Urothelium cell line (cell line): ENCODE data around the gene YPEL1.
"Not testable (repeated sequence)": the region's sequence is repeated elsewhere in the genome, so short reads cannot be mapped to it uniquely, and the experiment has no call there.

Experiments
- DNase-seq: peaks from one replicate; pipeline ENCODE4 v3.0.0; 2011; ENCODE audit warnings: low spot score, mixed read lengths
- FAIRE-seq: peaks from 2 replicates; lab custom pipeline; 2011; peaks lifted over from hg19 to GRCh38; lab: Jason Lieb, UNC

YPEL1 gene

GRCh38 chr22:21725956-21726649 is 9.5 kb downstream of the YPEL1 start:
- FAIRE-seq, result no peak
- DNase-seq, result no peak

GRCh38 chr22:21724496-21724895 is 11.1 kb downstream of the YPEL1 start:
- DNase-seq, FAIRE-seq: not testable (repeated sequence)

GRCh38 chr22:21721195-21721852 is 14.3 kb downstream of the YPEL1 start:
- DNase-seq, FAIRE-seq: not testable (repeated sequence)

- FAIRE-seq, result peak; percentile 58
These were observed 15.3 kb downstream of the YPEL1 start for GRCh38 chr22:21720191-21720859.

GRCh38 chr22:21719024-21719423 is 16.6 kb downstream of the YPEL1 start:
- FAIRE-seq (peak; percentile 44), DNase-seq (no peak)

More at GRCh38 chr22:21720191-21720859, 15.3 kb downstream of the YPEL1 start:
- not testable (repeated sequence) for DNase-seq

- DNase-seq, result no peak
- no peak for FAIRE-seq
These were observed 17.1 kb downstream of the YPEL1 start for GRCh38 chr22:21718499-21718898.

GRCh38 chr22:21716395-21717122 is 19.0 kb downstream of the YPEL1 start:
- not testable (repeated sequence) for DNase-seq, FAIRE-seq

- no peak for DNase-seq
These were observed 20.8 kb downstream of the YPEL1 start for GRCh38 chr22:21714786-21715185.

GRCh38 chr22:21714059-21714770 is 21.4 kb downstream of the YPEL1 start:
- FAIRE-seq (peak; percentile 50), DNase-seq (no peak)

More at GRCh38 chr22:21714786-21715185, 20.8 kb downstream of the YPEL1 start:
- FAIRE-seq, result no peak

- FAIRE-seq, result no peak
- DNase-seq, result no peak
These were observed 22.1 kb downstream of the YPEL1 start for GRCh38 chr22:21713428-21714058.

GRCh38 chr22:21712751-21713427 is 22.7 kb downstream of the YPEL1 start:
- DNase-seq (peak; percentile 89), FAIRE-seq (peak; percentile 90)

GRCh38 chr22:21711851-21712250 is 23.7 kb downstream of the YPEL1 start:
- FAIRE-seq (no peak), DNase-seq (no peak)

GRCh38 chr22:21710156-21710555 is 25.4 kb downstream of the YPEL1 start:
- FAIRE-seq (no peak), DNase-seq (no peak)

- DNase-seq, result no peak
- FAIRE-seq, result no peak
These were observed 25.9 kb downstream of the YPEL1 start for GRCh38 chr22:21709688-21710087.

GRCh38 chr22:21708960-21709359 is 26.6 kb downstream of the YPEL1 start:
- DNase-seq (no peak), FAIRE-seq (no peak)

GRCh38 chr22:21707677-21708076 is 27.9 kb downstream of the YPEL1 start:
- no peak for DNase-seq
- FAIRE-seq, result peak; percentile 55

- DNase-seq (no peak), FAIRE-seq (no peak)
These were observed 31.8 kb downstream of the YPEL1 start for GRCh38 chr22:21703684-21704316.

- DNase-seq, result no peak
- FAIRE-seq, result no peak
These were observed 32.6 kb downstream of the YPEL1 start for GRCh38 chr22:21702700-21703683.
